KOPT-K1 (cell line): Measurements from ENCODE around the gene PTPRR.
"Not testable (repeated sequence)": the region's sequence is repeated elsewhere in the genome, so short reads cannot be mapped to it uniquely, and the experiment has no call there.

ENCODE experiments used
- H3K27ac ChIP-seq: fragments of 200-600 bp; sonication (generic); 2 replicates; pipeline ENCODE4 v1.5.1; 2016; ENCODE audit warnings: antibody characterized with exemption, mild to moderate bottlenecking, low read depth, low read length; ENCODE audit not compliant: poor library complexity, severe bottlenecking
- H3K36me3 ChIP-seq: fragments of 200-600 bp; sonication (generic); 2 replicates; pipeline ENCODE4 v1.5.1; 2017; ENCODE audit warnings: antibody characterized with exemption, mild to moderate bottlenecking, low read length, moderate library complexity; ENCODE audit not compliant: insufficient read depth
- H3K9me3 ChIP-seq: fragments of 200-600 bp; sonication (generic); 2 replicates; pipeline ENCODE4 v1.5.1; 2017; ENCODE audit warnings: antibody characterized with exemption, low read length, mild to moderate bottlenecking; ENCODE audit not compliant: insufficient read depth, poor library complexity, severe bottlenecking

Gene PTPRR

GRCh38 chr12:70809887-70810286 lies 110.7 kb downstream of the PTPRR start:
- H3K27ac ChIP-seq, result no peak overlapping the region
- no peaks in the 10 kb centered on the region for H3K36me3 ChIP-seq
- no peaks in the 10 kb centered on the region for H3K9me3 ChIP-seq

GRCh38 chr12:70807993-70808392 lies 112.5 kb downstream of the PTPRR start:
- H3K9me3 ChIP-seq, H3K27ac ChIP-seq, H3K36me3 ChIP-seq: not testable (repeated sequence)

GRCh38 chr12:70806827-70807226 lies 113.7 kb downstream of the PTPRR start:
- Histone ChIP-seq H3K27ac (no peak overlapping the region), H3K9me3 (no peaks in the 10 kb centered on the region), H3K36me3 (no peaks in the 10 kb centered on the region)

DNA sequence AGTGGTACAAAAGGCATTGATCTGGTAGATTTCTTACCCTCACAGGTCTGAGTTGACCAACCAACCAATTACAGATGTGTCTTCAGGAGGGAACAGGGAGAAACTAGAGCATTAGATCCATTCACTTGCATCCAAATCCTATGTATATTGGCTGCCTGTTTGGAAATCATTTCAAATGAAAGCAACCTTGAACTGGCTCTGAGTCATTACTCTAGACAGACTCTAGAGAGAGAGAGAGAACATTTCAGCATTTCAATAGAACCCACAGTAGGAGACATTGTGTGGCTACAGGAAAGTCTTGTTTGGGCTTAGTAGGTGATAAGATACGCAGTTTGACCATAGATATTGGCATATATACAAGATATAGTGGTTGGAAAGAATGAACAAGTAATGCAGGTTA lies 114.5 kb downstream of the PTPRR start:
- Histone ChIP-seq H3K9me3 (no peaks in the 10 kb centered on the region), H3K36me3 (no peaks in the 10 kb centered on the region), H3K27ac (no peak overlapping the region)

DNA sequence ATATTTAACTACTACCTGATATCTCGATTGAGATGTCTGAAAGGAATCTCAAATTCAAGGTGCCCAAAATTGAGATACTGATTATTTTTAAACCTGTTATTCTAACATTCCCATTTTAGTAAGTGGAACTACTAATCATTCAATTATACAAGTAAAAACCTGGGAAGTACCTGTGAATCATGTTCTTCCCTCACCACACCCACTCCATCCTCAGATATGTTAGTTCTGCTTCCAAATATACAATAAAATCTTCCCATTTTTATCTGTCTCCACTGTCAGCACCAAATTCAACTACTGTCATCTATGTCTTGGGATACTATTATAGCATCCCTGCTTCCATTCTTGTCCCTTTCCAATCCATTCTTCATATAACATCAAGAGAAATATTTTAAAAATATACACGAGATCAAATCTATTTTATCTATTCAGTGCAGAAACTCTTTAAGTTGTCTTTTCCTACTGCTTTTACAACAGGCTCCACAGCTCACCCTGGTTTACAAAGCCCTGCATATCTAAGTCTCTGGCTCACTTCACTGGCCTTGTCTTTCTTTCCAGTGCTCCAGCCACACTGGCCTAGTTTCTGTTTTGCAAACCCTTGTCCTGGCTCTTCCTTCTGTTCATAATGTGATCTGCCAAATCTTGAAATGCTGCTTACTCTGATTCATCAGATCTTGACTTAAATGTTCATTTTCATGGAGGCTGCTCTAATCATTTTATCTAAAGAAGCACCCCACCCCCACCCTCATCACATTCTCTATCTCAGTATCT lies 122.3 kb downstream of the PTPRR start:
- Histone ChIP-seq H3K36me3 (no peaks in the 10 kb centered on the region), H3K27ac (no peak overlapping the region), H3K9me3 (no peaks in the 10 kb centered on the region)

DNA sequence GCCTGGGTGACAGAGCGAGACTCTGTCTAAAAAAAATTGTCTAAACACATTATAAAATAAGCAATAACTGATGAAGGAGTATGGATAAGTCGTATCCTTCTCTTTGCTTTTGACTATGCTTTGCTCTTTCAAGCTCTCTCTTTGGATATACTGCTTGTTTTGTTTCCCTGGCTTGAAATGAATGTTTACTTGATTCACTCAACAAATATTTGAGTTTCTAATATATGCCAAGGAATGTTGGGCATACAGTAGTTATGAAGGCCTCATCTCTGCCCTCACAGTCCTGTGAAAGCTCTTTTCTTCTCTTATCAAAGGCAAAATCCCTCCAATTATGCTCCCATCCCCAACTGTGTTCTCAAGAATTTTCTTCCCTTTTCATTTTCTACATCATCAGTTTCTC lies 123.5 kb downstream of the PTPRR start:
- H3K27ac ChIP-seq, result no peak overlapping the region
- no peaks in the 10 kb centered on the region for H3K36me3 ChIP-seq
- H3K9me3 ChIP-seq, result no peaks in the 10 kb centered on the region

DNA sequence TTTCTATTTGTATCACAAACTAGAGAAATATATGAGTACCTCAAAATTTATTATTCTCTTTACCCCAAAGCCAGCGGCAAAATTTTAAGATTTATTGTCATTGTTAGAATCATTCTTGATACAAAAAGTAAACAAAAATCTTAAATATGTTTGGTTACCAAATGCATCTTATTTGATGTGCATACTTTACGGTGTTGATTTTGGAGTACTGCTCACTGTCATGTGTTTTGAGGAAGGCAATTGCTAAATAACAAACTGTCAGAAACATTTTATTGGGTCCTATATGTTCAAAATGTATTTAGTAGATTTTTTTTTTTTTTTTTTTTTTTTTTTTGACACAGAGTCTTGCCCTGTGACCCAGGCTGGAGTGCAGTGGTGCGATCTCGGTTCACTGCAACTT lies 124.9 kb downstream of the PTPRR start:
- no peaks in the 10 kb centered on the region for H3K36me3 ChIP-seq
- H3K27ac ChIP-seq, result no peak overlapping the region
- no peaks in the 10 kb centered on the region for H3K9me3 ChIP-seq

- no peak overlapping the region for H3K27ac ChIP-seq
- H3K9me3 ChIP-seq, result no peaks in the 10 kb centered on the region
- no peaks in the 10 kb centered on the region for H3K36me3 ChIP-seq
Measured at GRCh38 chr12:70794131-70794530, 126.4 kb downstream of the PTPRR start.

GRCh38 chr12:70788774-70789173 lies 131.8 kb downstream of the PTPRR start:
- Histone ChIP-seq H3K27ac (no peak overlapping the region), H3K36me3 (no peaks in the 10 kb centered on the region), H3K9me3 (no peaks in the 10 kb centered on the region)

GRCh38 chr12:70787612-70788011 lies 132.9 kb downstream of the PTPRR start:
- H3K36me3 ChIP-seq, result no peaks in the 10 kb centered on the region
- no peaks in the 10 kb centered on the region for H3K9me3 ChIP-seq
- no peak overlapping the region for H3K27ac ChIP-seq

- no peaks in the 10 kb centered on the region for H3K36me3 ChIP-seq
- H3K9me3 ChIP-seq, result no peaks in the 10 kb centered on the region
- no peak overlapping the region for H3K27ac ChIP-seq
Measured at GRCh38 chr12:70785896-70786295, 134.6 kb downstream of the PTPRR start.

GRCh38 chr12:70784042-70784668 lies 136.4 kb downstream of the PTPRR start:
- Histone ChIP-seq H3K36me3 (no peaks in the 10 kb centered on the region), H3K27ac (no peak overlapping the region), H3K9me3 (no peaks in the 10 kb centered on the region)

GRCh38 chr12:70783455-70783854 lies 137.1 kb downstream of the PTPRR start:
- H3K9me3 ChIP-seq, result no peaks in the 10 kb centered on the region
- H3K27ac ChIP-seq, result no peak overlapping the region
- no peaks in the 10 kb centered on the region for H3K36me3 ChIP-seq

- no peaks in the 10 kb centered on the region for H3K9me3 ChIP-seq
- H3K27ac ChIP-seq, result no peak overlapping the region
- H3K36me3 ChIP-seq, result no peaks in the 10 kb centered on the region
Measured at GRCh38 chr12:70779250-70779649, 141.3 kb downstream of the PTPRR start.

- no peak overlapping the region for H3K27ac ChIP-seq
- H3K36me3 ChIP-seq, result no peaks in the 10 kb centered on the region
- H3K9me3 ChIP-seq, result no peaks in the 10 kb centered on the region
Measured at GRCh38 chr12:70774055-70774454, 146.5 kb downstream of the PTPRR start.

DNA sequence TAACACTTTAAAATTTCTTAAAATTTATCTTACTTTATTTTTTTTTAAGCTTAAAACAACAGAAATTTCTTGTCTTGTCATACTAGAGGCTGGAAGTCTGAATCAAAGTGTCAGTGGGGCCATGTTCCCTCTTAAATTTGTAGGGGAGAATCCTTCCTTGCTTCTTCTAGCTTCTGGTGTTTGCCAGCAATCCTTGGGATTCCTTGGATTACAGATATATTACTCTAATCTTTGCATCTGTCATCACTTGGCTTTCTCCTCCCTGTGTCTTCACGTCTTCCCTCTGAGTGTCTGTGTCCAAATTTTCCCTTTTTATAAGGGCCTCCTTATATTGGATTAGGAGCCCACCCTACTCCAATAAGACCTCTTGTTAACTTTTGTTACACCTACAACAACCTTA lies 147.7 kb downstream of the PTPRR start:
- Histone ChIP-seq H3K27ac (no peak overlapping the region), H3K36me3 (no peaks in the 10 kb centered on the region), H3K9me3 (no peaks in the 10 kb centered on the region)
